A673 (cell line): ENCODE data around the gene PDE6G. TPM values are rescaled to one million over a fixed set of nuclear protein-coding genes. Genes with fewer than 3 reads are reported as not detected.

Experiments
- BruUV-seq: library from RNA; stranded (reverse); fragments of 400-500 nt; replicated peaks from 2 replicates; lab custom pipeline; 2021; lab: Mats Ljungman, UMichigan
- CTCF ChIA-PET: fragments of 300-600 bp; sonication (Branson Sonifier 250); formaldehyde crosslinking; loops from one replicate; lab custom pipeline; 2022; ENCODE audit warnings: antibody characterized with exemption; lab: Charles Lee
- POLR2A ChIA-PET: fragments of 300-600 bp; sonication (Branson Sonifier 250); formaldehyde crosslinking; loops from one replicate; lab custom pipeline; 2022; ENCODE audit warnings: antibody characterized with exemption; ENCODE audit not compliant: low non-redundant PET; lab: Charles Lee
- DNase-seq: peaks from one replicate; pipeline ENCODE4 v3.0.0-alpha.2; 2015; ENCODE audit warnings: low spot score
- H3K27ac ChIP-seq: fragments of 200-600 bp; sonication (generic); 2 replicates; pipeline ENCODE4 v1.5.1; 2016; ENCODE audit warnings: mixed run types, low read depth, mild to moderate bottlenecking, mixed read lengths, antibody characterized with exemption, low read length; ENCODE audit not compliant: poor library complexity, severe bottlenecking
- H3K27me3 ChIP-seq: fragments of 200-600 bp; sonication (generic); replicated peaks from 2 replicates; pipeline ENCODE4 v1.6.1; 2017; ENCODE audit warnings: mixed run types, low read depth, mild to moderate bottlenecking, mixed read lengths, antibody characterized with exemption, low read length; ENCODE audit not compliant: insufficient read depth, poor library complexity
- H3K36me3 ChIP-seq: fragments of 200-600 bp; sonication (generic); 2 replicates; pipeline ENCODE4 v1.6.1; 2016; ENCODE audit warnings: mixed run types, mild to moderate bottlenecking, mixed read lengths, antibody characterized with exemption, low read length; ENCODE audit not compliant: insufficient read depth, poor library complexity, severe bottlenecking
- H3K4me1 ChIP-seq: fragments of 200-600 bp; sonication (generic); 2 replicates; pipeline ENCODE4 v1.6.1; 2017; ENCODE audit warnings: mixed run types, mild to moderate bottlenecking, mixed read lengths, antibody characterized with exemption, low read length; ENCODE audit not compliant: insufficient read depth, poor library complexity, severe bottlenecking
- H3K4me3 ChIP-seq: fragments of 200-600 bp; sonication (generic); 2 replicates; pipeline ENCODE4 v1.5.1; 2016; ENCODE audit warnings: low read depth, mixed run types, mild to moderate bottlenecking, mixed read lengths, low read length; ENCODE audit not compliant: poor library complexity, severe bottlenecking
- H3K9me3 ChIP-seq: fragments of 200-600 bp; sonication (generic); 2 replicates; pipeline ENCODE4 v1.6.1; 2016; ENCODE audit warnings: mixed run types, low read depth, mild to moderate bottlenecking, mixed read lengths, antibody characterized with exemption, low read length; ENCODE audit not compliant: poor library complexity, severe bottlenecking
- CTCF ChIP-seq: fragments of 300-800, 200-600 bp; sonication (generic); conservative IDR thresholded peaks from 2 replicates; pipeline ENCODE4 v1.5.1; 2017; ENCODE audit warnings: low read depth, mild to moderate bottlenecking, antibody characterized with exemption, low read length, moderate library complexity, mixed read lengths
- EZH2 ChIP-seq: fragments of 200-600 bp; sonication (generic); IDR thresholded peaks from 2 replicates; pipeline ENCODE4 v1.6.1; 2017; ENCODE audit warnings: borderline replicate concordance, low read depth, mild to moderate bottlenecking, mixed read lengths, antibody characterized with exemption, low read length; ENCODE audit not compliant: poor library complexity, severe bottlenecking
- intact Hi-C: fragments of 100-400 bp; cut with micrococcal nuclease; formaldehyde crosslinking; loops from one replicate; pipeline ENCODE4 v1.10.0; 2022; ENCODE audit not compliant: unreplicated experiment
- total RNA-seq: library from RNA; stranded (reverse); gene quantifications from 2 replicates; pipeline ENCODE4 v1.2.3, GENCODE V29; 2021

The PDE6G gene
- total RNA-seq, 1 experiment from 2014 or later = 0.43 TPM

- POLR2A ChIA-PET = no interaction called here
- CTCF ChIA-PET = no interaction called here
- intact Hi-C loops = no loop called here
- no TSS peak for BruUV-seq
- peaks cover 84% of the 10 kb centered on the region for H3K36me3 ChIP-seq
- H3K9me3 ChIP-seq = no peaks in the 10 kb centered on the region
- no peaks in the 10 kb centered on the region for H3K27me3 ChIP-seq
- no peak overlapping the region for H3K27ac ChIP-seq
- no peaks in the 10 kb centered on the region for H3K4me1 ChIP-seq
- DNase-seq = no peak
- TF ChIP-seq CTCF (no peak), EZH2 (no peak)
- no peak overlapping the region for H3K4me3 ChIP-seq
Measured at GRCh38 chr17:81690549-81690948, 34.2 kb upstream of the PDE6G start.

- intact Hi-C loops = no loop called here
- ChIA-PET CTCF (interaction anchor here (0.6 kb wide), 1 partner anchor 10 kb away, joined by 4 read pairs; no protein-coding TSS in a partner anchor), POLR2A (no interaction called here)
- no peak for TF ChIP-seq CTCF
- TF ChIP-seq EZH2 = no peak
- H3K27me3 ChIP-seq = no peaks in the 10 kb centered on the region
- H3K4me1 ChIP-seq = peaks cover 3% of the 10 kb centered on the region
- BruUV-seq = no TSS peak
- H3K27ac ChIP-seq = no peak overlapping the region
- no peaks in the 10 kb centered on the region for H3K9me3 ChIP-seq
- H3K4me3 ChIP-seq = no peak overlapping the region
- peaks cover 80% of the 10 kb centered on the region for H3K36me3 ChIP-seq
- DNase-seq = no peak
Measured at GRCh38 chr17:81690066-81690465, 33.7 kb upstream of the PDE6G start.

- BruUV-seq = no TSS peak
- Histone ChIP-seq H3K27ac (no peak overlapping the region), H3K36me3 (peaks cover 68% of the 10 kb centered on the region), H3K9me3 (no peaks in the 10 kb centered on the region), H3K27me3 (no peaks in the 10 kb centered on the region), H3K4me1 (peaks cover 9% of the 10 kb centered on the region), H3K4me3 (no peak overlapping the region)
- no peak for DNase-seq
- CTCF ChIA-PET = no interaction called here
- POLR2A ChIA-PET = no interaction called here
- intact Hi-C loops = no loop called here
- no peak for TF ChIP-seq EZH2
- TF ChIP-seq CTCF = no peak
Measured at GRCh38 chr17:81688616-81689015, 32.3 kb upstream of the PDE6G start.
